K562 (cell line): ENCODE results near the gene RARRES1.

Source experiments
- CBX8 ChIP-seq: fragments of 200-600 bp; sonication (generic); IDR thresholded peaks from 2 replicates; pipeline ENCODE4 v1.6.1; 2012; ENCODE audit warnings: borderline replicate concordance, mixed run types, low read depth, mild to moderate bottlenecking, moderate library complexity, mixed read lengths, low read length, control low read depth, inconsistent platforms; ENCODE audit not compliant: poor library complexity, severe bottlenecking; ENCODE audit errors: extremely low read depth
- FOXJ3 ChIP-seq: sonication (generic); formaldehyde crosslinking; IDR thresholded peaks from 2 replicates; pipeline ENCODE4 v1.4.0; 2020; ENCODE audit warnings: mild to moderate bottlenecking, missing genetic modification reagents
- MAZ ChIP-seq, 2 experiments: fragments of 450-650 bp in 1 of 2; sonication (generic) in 1 of 2; formaldehyde crosslinking; IDR thresholded peaks in 1 of 2; conservative IDR thresholded peaks in 1 of 2; 2 replicates each; pipeline versions ENCODE4 v1.4.0 to v1.5.0; 2020; ENCODE audit warnings: mild to moderate bottlenecking in 1 of 2, missing genetic modification reagents in 1 of 2
- RBFOX2 ChIP-seq: fragments of 200-400 bp; formaldehyde crosslinking; IDR thresholded peaks from 2 replicates; pipeline ENCODE4 v1.6.1; 2017; ENCODE audit warnings: low read depth, mild to moderate bottlenecking, low read length, moderate library complexity
- SP2 ChIP-seq: IDR thresholded peaks from 2 replicates; pipeline ENCODE4 v1.6.1; 2011; ENCODE audit warnings: mild to moderate bottlenecking, low read depth, low read length, moderate library complexity; ENCODE audit not compliant: poor library complexity, severe bottlenecking; ENCODE audit errors: extremely low read depth
- TCF7L2 ChIP-seq: fragments of 150-350 bp; IDR thresholded peaks from 2 replicates; pipeline ENCODE4 v1.6.1; 2016; ENCODE audit warnings: low read depth, mild to moderate bottlenecking, low read length, moderate library complexity
- WHSC1 ChIP-seq: IDR thresholded peaks from one replicate; pipeline ENCODE4 v1.6.1; 2012; ENCODE audit warnings: low read length, control low read depth, inconsistent platforms
- TF ChIP-seq, protein P1 (sequence below), 2 experiments: fragments of 450-650 bp in 1 of 2; sonication (generic) in 1 of 2; formaldehyde crosslinking; conservative IDR thresholded peaks; 2 replicates each; pipeline versions ENCODE4 v1.4.0 to v1.8.1; 2020 to 2022; ENCODE audit warnings: mild to moderate bottlenecking in 1 of 2, missing genetic modification reagents in 1 of 2

- TF ChIP-seq CBX8, result no peak
- TF ChIP-seq, protein P1, sequence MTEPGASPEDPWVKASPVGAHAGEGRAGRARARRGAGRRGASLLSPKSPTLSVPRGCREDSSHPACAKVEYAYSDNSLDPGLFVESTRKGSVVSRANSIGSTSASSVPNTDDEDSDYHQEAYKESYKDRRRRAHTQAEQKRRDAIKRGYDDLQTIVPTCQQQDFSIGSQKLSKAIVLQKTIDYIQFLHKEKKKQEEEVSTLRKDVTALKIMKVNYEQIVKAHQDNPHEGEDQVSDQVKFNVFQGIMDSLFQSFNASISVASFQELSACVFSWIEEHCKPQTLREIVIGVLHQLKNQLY (CRISPR knock-in tag; conservative IDR thresholded peaks at IDR 0.05), result no peak
- no peak for TF ChIP-seq WHSC1
- TF ChIP-seq RBFOX2, result no peak
- TF ChIP-seq SP2, result no peak
- TF ChIP-seq MAZ (CRISPR knock-in tag; conservative IDR thresholded peaks at IDR 0.05 in 1 of 2, IDR thresholded peaks at IDR 0.05 in 1 of 2), result no peak
- no peak for TF ChIP-seq TCF7L2
- no peak for TF ChIP-seq FOXJ3 (CRISPR knock-in tag)
Measured at GRCh38 chr3:158761350-158761749, 29.1 kb upstream of the RARRES1 start.
